Rectal smooth muscle tissue (tissue), 1 donor: ENCODE measurements around the gene SLIT3.

ENCODE experiments used
- H3K27ac ChIP-seq: one replicate; pipeline ENCODE4 v1.7.0; 2013; ENCODE audit warnings: low read depth, low read length, inconsistent platforms
- H3K27me3 ChIP-seq: one replicate; pipeline ENCODE4 v1.7.0; 2013; ENCODE audit warnings: low read length; ENCODE audit not compliant: control insufficient read depth, insufficient read depth
- H3K36me3 ChIP-seq: one replicate; pipeline ENCODE4 v1.7.0; 2013; ENCODE audit warnings: low read length; ENCODE audit not compliant: control insufficient read depth, insufficient read depth
- H3K4me1 ChIP-seq: one replicate; pipeline ENCODE4 v1.7.0; 2013; ENCODE audit warnings: low read length; ENCODE audit not compliant: control insufficient read depth, insufficient read depth
- H3K4me3 ChIP-seq: one replicate; pipeline ENCODE4 v1.7.0; 2013; ENCODE audit warnings: low read length
- H3K9ac ChIP-seq: one replicate; pipeline ENCODE4 v1.7.0; 2013; ENCODE audit warnings: low read length

Gene SLIT3

DNA sequence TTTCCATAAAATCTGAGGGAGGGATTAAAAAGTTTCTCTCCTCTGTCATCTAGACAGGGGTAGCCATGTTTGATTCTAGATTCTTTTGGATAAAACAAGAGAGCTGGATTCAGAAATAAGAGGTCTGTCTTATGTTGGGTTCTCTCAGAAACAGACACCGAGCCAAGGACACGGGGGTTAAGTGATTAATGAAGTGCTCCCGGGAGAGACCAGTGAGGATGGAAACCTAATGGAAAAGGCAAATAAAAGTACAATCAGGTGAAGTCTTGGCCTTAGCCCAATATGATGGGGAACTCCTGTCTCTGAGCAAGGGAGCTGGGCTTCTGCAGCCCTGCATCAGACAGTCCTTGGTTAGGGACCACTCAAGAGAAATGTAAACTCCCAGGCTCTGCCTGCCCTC is 413.0 kb downstream of the SLIT3 start:
- H3K27me3 ChIP-seq = no peaks in the 10 kb centered on the region
- H3K36me3 ChIP-seq = no peaks in the 10 kb centered on the region
- no peak overlapping the region for H3K27ac ChIP-seq
- H3K4me1 ChIP-seq = no peaks in the 10 kb centered on the region
- no peak overlapping the region for H3K4me3 ChIP-seq
- H3K9ac ChIP-seq = no peak overlapping the region

DNA sequence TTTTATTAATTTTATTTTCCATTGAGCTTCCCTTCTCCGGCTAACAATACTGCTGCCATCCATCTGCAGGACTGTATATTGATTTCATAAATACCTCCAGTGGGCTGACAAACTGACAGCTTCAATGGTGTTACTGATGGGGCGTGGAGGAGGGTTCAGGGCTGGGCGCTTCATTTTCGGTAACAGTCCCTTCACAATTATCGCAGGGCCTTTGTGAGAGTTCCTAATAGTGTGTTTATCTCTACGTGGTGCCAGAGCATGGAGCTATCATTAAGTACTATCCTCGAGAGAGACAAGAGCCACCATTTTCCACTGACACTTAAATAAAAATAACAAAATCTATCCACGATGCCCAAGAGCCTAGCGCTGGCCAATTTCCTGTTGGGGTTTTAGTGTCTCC is 414.8 kb downstream of the SLIT3 start:
- no peak overlapping the region for H3K27ac ChIP-seq
- no peaks in the 10 kb centered on the region for H3K36me3 ChIP-seq
- H3K4me3 ChIP-seq = no peak overlapping the region
- no peaks in the 10 kb centered on the region for H3K4me1 ChIP-seq
- H3K27me3 ChIP-seq = no peaks in the 10 kb centered on the region
- H3K9ac ChIP-seq = no peak overlapping the region

DNA sequence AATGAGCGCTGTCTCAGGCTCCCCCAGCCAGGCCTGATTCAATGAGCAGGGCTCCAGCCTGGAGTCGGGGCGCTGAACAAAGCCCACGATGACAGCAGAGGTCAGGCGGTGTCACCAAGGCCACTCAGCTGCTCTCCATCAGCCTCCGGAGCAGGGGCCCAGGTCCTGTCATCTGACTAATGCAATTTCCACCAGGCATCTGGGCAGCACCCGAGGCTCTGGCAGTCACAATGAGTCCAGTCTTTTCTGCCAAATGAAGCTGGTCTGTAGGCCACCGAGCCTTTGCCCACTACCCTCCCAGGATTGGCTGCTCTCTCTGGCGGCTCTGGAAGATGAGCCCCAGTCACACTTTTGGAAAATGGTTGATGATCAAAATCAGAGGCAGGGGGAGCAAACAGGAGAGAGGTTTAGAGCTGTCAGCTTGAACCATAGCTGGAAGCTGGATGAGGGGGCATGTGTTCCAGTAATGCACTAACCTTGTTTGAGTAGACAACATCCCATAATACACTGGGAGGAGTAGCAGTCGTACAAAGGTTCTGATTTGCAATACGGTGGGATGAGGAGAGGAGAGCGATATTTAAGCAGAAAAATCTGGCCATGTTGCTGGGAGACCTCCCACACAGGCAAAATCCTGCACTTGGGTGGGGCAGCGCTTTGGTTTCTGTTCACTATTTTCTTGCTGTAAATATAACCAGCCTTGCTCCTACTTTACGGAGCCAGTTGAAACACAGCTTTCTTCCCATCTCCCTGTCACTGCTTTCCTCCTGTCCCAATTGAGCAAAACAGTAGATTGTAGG is 415.4 kb downstream of the SLIT3 start:
- Histone ChIP-seq H3K9ac (no peak overlapping the region), H3K27me3 (no peaks in the 10 kb centered on the region), H3K36me3 (no peaks in the 10 kb centered on the region), H3K4me1 (no peaks in the 10 kb centered on the region), H3K27ac (no peak overlapping the region), H3K4me3 (no peak overlapping the region)

DNA sequence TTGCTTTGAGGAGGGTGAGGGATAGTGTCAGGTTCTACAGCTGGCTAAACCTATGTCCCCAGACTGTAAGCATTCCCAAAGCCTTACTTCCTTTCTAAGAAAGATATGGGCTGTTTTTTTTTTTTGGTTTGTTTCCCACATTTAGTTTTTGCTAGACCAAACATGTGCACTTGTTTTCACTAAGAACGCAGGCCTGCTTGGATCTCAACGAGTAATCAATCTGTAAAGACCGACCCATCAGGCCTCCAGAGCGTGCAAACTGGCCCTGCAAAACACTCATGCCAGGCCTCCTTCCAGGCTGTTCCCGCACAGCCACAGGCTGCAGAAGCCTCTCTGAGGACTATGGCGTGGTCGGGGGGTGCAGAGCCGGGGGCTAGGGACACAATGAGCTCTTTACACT is 416.9 kb downstream of the SLIT3 start:
- no peaks in the 10 kb centered on the region for H3K27me3 ChIP-seq
- H3K27ac ChIP-seq = no peak overlapping the region
- no peak overlapping the region for H3K9ac ChIP-seq
- no peak overlapping the region for H3K4me3 ChIP-seq
- H3K36me3 ChIP-seq = no peaks in the 10 kb centered on the region
- H3K4me1 ChIP-seq = no peaks in the 10 kb centered on the region

DNA sequence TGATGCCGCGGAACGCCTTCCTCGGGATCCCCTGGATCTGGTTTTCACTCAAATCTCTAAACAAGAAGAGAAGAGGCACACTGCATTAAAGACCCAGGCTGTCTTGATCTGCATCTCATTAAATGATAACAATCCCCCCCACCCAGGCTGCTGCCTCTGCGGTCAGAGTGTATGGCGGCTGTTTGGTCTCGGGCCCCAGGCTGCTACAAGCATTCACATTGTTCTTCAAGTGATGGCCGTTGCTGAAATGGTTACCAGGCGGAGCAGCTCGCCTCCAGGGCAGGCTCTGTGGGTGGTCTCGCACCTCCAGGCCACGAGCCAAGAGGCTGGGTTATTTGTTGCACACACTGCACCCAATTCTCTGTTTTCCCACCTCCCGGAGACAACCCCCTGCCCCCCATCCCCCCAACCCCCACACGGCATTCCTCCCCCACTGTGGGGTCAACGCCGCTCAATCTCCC is 417.6 kb downstream of the SLIT3 start:
- Histone ChIP-seq H3K9ac (no peak overlapping the region), H3K27ac (no peak overlapping the region), H3K27me3 (no peaks in the 10 kb centered on the region), H3K4me1 (no peaks in the 10 kb centered on the region), H3K36me3 (no peaks in the 10 kb centered on the region), H3K4me3 (no peak overlapping the region)

DNA sequence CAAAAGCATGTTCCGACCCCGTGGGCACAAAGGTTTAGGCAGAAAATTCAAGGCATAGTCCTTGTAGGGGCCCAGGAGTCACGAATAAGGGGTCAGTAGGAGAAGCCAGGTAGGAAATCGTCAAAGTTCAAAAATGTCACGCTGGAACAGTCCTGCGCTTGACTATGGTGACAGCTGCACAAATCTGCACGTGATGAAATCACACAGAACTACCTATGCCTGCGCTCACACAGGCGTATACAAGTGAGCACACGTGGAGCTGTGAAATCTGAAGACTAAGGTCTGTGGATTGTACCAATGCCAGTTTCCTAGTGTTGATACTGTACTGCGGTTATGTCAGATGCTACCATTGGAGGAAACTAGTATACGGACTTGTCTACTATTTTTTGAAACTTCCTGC is 418.7 kb downstream of the SLIT3 start:
- H3K36me3 ChIP-seq = no peaks in the 10 kb centered on the region
- no peak overlapping the region for H3K9ac ChIP-seq
- no peak overlapping the region for H3K4me3 ChIP-seq
- H3K27me3 ChIP-seq = no peaks in the 10 kb centered on the region
- no peaks in the 10 kb centered on the region for H3K4me1 ChIP-seq
- no peak overlapping the region for H3K27ac ChIP-seq

DNA sequence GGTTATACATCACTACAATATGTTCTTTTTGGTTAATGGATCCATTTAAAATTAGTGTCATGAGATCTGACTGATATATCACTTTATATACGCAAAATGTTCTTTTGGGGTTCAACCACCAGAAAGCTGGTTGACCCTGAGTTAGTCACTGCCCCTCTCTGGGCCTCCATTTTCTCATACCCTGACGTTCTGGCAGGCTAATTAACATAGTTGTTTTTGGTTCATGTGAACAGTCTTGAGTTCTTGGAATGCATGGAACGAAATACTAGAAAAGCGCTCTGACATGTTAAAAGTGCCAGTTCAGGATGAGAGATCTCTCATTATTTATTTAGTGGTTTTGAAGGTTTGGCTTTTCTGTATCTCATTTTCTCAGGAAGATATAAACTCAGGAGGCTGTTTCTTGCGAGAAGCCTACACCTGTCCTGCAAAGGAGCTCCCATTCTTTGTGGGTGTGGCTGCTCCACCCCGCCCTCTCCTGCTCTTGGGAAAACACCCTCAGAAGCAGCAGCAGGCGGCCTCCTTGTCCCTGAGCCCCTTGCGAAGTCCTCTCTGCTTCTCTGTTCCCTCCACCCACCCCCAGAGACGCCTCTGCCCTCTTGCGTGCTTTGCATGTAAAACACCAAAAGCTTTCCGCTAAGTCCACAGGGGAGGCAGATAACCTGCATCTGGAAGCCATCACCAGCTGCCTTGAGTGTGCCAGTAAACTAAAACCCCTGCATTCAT is 419.4 kb downstream of the SLIT3 start:
- Histone ChIP-seq H3K4me3 (no peak overlapping the region), H3K36me3 (no peaks in the 10 kb centered on the region), H3K27ac (no peak overlapping the region), H3K27me3 (no peaks in the 10 kb centered on the region), H3K4me1 (no peaks in the 10 kb centered on the region), H3K9ac (no peak overlapping the region)

DNA sequence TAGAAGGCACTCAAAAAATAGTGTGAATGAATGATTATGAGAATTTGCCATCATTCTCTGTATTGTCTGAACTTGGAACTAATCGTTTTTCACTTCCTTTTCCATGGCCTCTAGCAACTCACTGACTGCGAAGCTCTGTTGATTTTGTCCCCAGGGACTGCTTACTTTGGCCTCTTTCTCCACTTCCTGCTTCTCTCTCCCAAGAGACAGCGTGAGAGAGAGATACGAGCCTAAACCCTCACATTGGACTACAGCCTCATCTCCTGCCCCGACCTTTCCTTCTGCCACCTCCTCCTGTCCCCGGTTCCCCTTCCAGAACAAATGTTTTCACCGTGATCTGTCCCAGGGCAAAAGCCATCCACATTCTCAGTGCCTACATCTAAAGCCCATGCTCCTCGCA is 421.0 kb downstream of the SLIT3 start:
- Histone ChIP-seq H3K4me1 (no peaks in the 10 kb centered on the region), H3K27ac (no peak overlapping the region), H3K9ac (no peak overlapping the region), H3K36me3 (no peaks in the 10 kb centered on the region), H3K4me3 (no peak overlapping the region), H3K27me3 (no peaks in the 10 kb centered on the region)

DNA sequence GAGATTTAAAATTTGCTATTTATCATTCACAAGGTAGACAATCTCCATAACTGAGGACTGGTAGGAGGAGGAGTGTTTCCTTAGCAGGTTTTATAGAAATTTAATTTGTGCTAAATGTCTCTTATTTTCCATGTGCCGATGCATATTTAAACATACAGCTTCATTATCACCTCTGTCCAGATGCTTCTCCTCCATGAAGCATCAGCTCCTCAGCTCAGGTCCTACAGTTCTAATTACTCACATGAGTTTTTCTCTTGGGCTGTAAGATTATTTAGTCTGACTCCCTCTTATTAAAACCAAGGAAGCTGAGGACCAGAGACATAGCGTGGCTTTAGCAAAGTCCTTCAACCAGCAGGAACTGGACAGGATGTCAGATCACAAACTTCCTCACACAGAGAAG is 421.6 kb downstream of the SLIT3 start:
- Histone ChIP-seq H3K4me3 (no peak overlapping the region), H3K36me3 (no peaks in the 10 kb centered on the region), H3K4me1 (no peaks in the 10 kb centered on the region), H3K27me3 (no peaks in the 10 kb centered on the region), H3K27ac (no peak overlapping the region), H3K9ac (no peak overlapping the region)

DNA sequence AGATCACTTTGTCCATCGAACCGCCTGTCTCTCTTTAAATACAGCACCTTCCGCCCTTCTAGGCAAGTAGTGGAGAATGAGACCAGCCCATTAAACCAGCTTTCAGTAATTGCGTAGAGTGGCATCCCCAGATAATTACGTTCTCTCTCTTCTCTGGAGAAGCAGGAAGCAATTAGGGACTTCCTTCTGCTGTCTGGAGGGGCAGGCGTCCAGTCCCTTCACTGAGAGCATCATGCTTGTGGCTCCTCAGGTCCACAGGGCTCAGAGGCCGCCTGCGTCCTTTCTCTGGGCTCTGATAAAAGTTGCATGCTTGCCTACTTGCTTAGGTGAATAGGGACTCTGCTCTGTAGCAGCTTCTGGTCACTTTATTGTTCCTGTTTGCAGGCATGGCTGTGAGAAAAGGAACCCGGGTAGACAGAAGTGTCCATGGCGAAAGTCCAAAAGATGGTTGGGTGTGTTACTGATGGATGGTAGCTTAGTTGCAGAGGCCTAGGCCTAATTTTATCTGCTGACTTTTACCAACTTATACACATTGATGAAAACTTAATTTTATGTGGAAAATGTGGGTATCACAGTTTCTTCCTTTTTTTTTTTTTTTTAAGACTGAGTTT is 422.7 kb downstream of the SLIT3 start:
- Histone ChIP-seq H3K9ac (no peak overlapping the region), H3K36me3 (no peaks in the 10 kb centered on the region), H3K27ac (no peak overlapping the region), H3K27me3 (no peaks in the 10 kb centered on the region), H3K4me3 (no peak overlapping the region), H3K4me1 (no peaks in the 10 kb centered on the region)

DNA sequence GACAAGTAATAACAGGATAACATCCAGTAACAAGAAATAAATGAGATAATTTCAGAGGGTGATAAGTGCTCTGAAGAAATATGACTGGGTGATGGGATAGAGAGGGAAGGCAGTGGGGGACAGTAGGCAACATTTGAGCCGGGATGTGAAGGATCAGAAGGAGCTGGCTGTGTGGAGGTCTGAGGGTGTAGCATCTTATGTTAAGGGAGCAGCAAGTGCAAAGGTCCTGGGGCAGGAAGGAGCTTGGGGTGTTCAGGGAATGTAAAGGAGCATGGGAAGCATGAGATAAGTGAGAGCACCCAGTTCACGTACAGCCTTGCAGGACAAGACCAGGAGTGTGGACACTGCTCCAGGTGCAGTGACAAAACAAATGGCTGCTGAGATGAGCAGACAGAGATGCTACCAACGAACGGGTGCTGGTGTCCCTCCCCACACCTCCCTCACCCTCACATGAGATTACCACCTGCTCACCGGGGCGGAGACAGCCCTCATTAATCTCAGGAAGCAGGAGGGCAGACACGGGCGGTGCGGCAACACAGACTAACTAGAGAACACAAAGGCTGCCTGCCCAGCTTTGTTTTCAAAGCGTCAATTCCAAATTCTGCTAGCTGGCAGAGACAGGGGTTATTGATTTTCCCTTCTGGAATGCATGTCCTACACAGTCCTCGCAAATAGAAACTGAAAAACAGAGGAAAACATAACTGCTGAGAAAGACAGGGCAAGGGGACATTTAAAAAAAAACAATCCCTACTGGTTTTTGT is 423.6 kb downstream of the SLIT3 start:
- Histone ChIP-seq H3K36me3 (no peaks in the 10 kb centered on the region), H3K4me3 (no peak overlapping the region), H3K27me3 (no peaks in the 10 kb centered on the region), H3K27ac (no peak overlapping the region), H3K9ac (no peak overlapping the region), H3K4me1 (no peaks in the 10 kb centered on the region)

DNA sequence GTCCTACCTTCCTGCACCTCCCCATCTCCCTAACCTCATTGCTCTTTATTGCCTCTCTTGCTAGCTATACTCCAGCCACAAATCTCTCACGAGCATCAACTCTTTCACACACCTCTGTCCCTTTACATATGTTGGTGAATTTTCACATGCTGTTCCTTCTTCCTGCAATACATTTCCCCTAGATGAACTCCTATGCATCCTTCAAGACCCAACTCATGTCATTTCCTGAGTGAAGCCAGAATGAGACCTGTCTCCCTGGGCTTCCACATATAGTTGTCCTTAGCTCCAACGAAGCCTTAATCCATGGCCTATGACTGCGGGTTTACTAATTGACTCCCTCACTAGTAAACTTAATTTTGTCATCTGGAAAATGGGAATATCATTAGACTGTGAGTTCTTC is 424.5 kb downstream of the SLIT3 start:
- H3K36me3 ChIP-seq = no peaks in the 10 kb centered on the region
- no peaks in the 10 kb centered on the region for H3K4me1 ChIP-seq
- H3K27ac ChIP-seq = no peak overlapping the region
- H3K4me3 ChIP-seq = no peak overlapping the region
- no peak overlapping the region for H3K9ac ChIP-seq
- H3K27me3 ChIP-seq = no peaks in the 10 kb centered on the region
